Liver (tissue), 9 donors: ENCODE measurements around the gene MAML3. TPM values are rescaled to one million over a fixed set of nuclear protein-coding genes. Genes with fewer than 3 reads are reported as not detected.

Experiments used
- DNase-seq: peaks from one replicate; pipeline ENCODE4 v3.0.0-alpha.2; 2017; ENCODE audit warnings: low spot score
- H3K27ac ChIP-seq, 2 donors: one replicate each; pipeline ENCODE4 v1.7.0; 2013; ENCODE audit warnings: inconsistent platforms in 2 of 2, low read length in 2 of 2, control low read depth in 1 of 2, low read depth in 1 of 2, mild to moderate bottlenecking in 1 of 2
- H3K27me3 ChIP-seq, 4 donors: one replicate each; pipeline versions ENCODE4 v1.6.1 to v1.7.0; 2013; ENCODE audit warnings: low read length in 3 of 4, inconsistent platforms in 1 of 4, mild to moderate bottlenecking in 1 of 4, moderate library complexity in 1 of 4; ENCODE audit not compliant: control insufficient read depth in 4 of 4, insufficient read depth in 4 of 4
- H3K36me3 ChIP-seq, 4 donors: one replicate each; pipeline versions ENCODE4 v1.6.1 to v1.7.0; 2013; ENCODE audit warnings: low read length in 3 of 4, mild to moderate bottlenecking in 3 of 4, low read depth in 1 of 4, moderate library complexity in 1 of 4; ENCODE audit not compliant: control insufficient read depth in 4 of 4, insufficient read depth in 3 of 4
- H3K4me1 ChIP-seq, 4 donors: one replicate each; pipeline versions ENCODE4 v1.6.1 to v1.7.0; 2013; ENCODE audit warnings: low read length in 3 of 4, mild to moderate bottlenecking in 3 of 4, moderate library complexity in 1 of 4; ENCODE audit not compliant: control insufficient read depth in 4 of 4, insufficient read depth in 4 of 4
- H3K4me3 ChIP-seq, 3 donors: one replicate each; pipeline versions ENCODE4 v1.6.1 to v1.7.0; 2013; ENCODE audit warnings: low read length in 3 of 3, control low read depth in 1 of 3, low read depth in 1 of 3, mild to moderate bottlenecking in 1 of 3
- H3K9ac ChIP-seq, 2 donors: one replicate each; pipeline ENCODE4 v1.7.0; 2013; ENCODE audit warnings: low read length in 2 of 2, mild to moderate bottlenecking in 2 of 2, moderate library complexity in 2 of 2, control low read depth in 1 of 2, low read depth in 1 of 2
- H3K9me3 ChIP-seq, 4 donors: one replicate each; pipeline versions ENCODE4 v1.6.1 to v1.7.0; 2013; ENCODE audit warnings: low read length in 3 of 4; ENCODE audit not compliant: control insufficient read depth in 4 of 4
- ATF3 ChIP-seq: IDR thresholded peaks from 2 replicates; pipeline ENCODE4 v1.6.1; 2016; ENCODE audit warnings: antibody characterized with exemption
- CTCF ChIP-seq: fragments of 150-350 bp; IDR thresholded peaks from 2 replicates; pipeline ENCODE4 v1.5.1; 2017; ENCODE audit warnings: improper control_type of control experiment, low read depth, low read length; ENCODE audit not compliant: missing input control
- EGR1 ChIP-seq, 2 donors: IDR thresholded peaks; 2 replicates each; pipeline ENCODE4 v1.6.1; 2016 to 2018; ENCODE audit warnings: antibody characterized with exemption in 2 of 2, low read depth in 2 of 2
- FOXA1 ChIP-seq: IDR thresholded peaks from 2 replicates; pipeline ENCODE4 v1.6.1; 2016; ENCODE audit warnings: antibody characterized with exemption
- FOXA2 ChIP-seq: IDR thresholded peaks from 2 replicates; pipeline ENCODE4 v1.6.1; 2016; ENCODE audit warnings: antibody characterized with exemption
- GABPA ChIP-seq, 2 donors: IDR thresholded peaks in 1 of 2; conservative IDR thresholded peaks in 1 of 2; 2 replicates each; pipeline ENCODE4 v1.6.1; 2016; ENCODE audit warnings: antibody characterized with exemption in 2 of 2, mild to moderate bottlenecking in 1 of 2, moderate library complexity in 1 of 2
- HNF4A ChIP-seq, 2 donors: conservative IDR thresholded peaks; 2 replicates each; pipeline ENCODE4 v1.6.1; 2016; ENCODE audit warnings: antibody characterized with exemption in 2 of 2, mild to moderate bottlenecking in 2 of 2
- HNF4G ChIP-seq: IDR thresholded peaks from 2 replicates; pipeline ENCODE4 v1.6.1; 2016; ENCODE audit warnings: antibody characterized with exemption
- JUND ChIP-seq, 2 donors: IDR thresholded peaks; 2 replicates each; pipeline ENCODE4 v1.6.1; 2016; ENCODE audit warnings: antibody characterized with exemption in 2 of 2
- MAX ChIP-seq: IDR thresholded peaks from 2 replicates; pipeline ENCODE4 v1.6.1; 2016; ENCODE audit warnings: antibody characterized with exemption
- NR2F2 ChIP-seq: IDR thresholded peaks from 2 replicates; pipeline ENCODE4 v1.6.1; 2016; ENCODE audit warnings: antibody characterized with exemption
- RAD21 ChIP-seq, 2 donors: IDR thresholded peaks; 2 replicates each; pipeline ENCODE4 v1.6.1; 2016; ENCODE audit warnings: antibody characterized with exemption in 2 of 2, mild to moderate bottlenecking in 2 of 2
- REST ChIP-seq: IDR thresholded peaks from 2 replicates; pipeline ENCODE4 v1.6.1; 2016; ENCODE audit warnings: antibody characterized with exemption, mild to moderate bottlenecking
- RXRA ChIP-seq, 2 donors: IDR thresholded peaks; 2 replicates each; pipeline ENCODE4 v1.6.1; 2017 to 2018; ENCODE audit warnings: antibody characterized with exemption in 2 of 2, mild to moderate bottlenecking in 1 of 2
- SP1 ChIP-seq: IDR thresholded peaks from 2 replicates; pipeline ENCODE4 v1.6.1; 2018; ENCODE audit warnings: antibody characterized with exemption, mild to moderate bottlenecking
- TAF1 ChIP-seq: conservative IDR thresholded peaks from 2 replicates; pipeline ENCODE4 v1.6.1; 2016; ENCODE audit warnings: antibody characterized with exemption, mild to moderate bottlenecking
- YY1 ChIP-seq: IDR thresholded peaks from 2 replicates; pipeline ENCODE4 v1.6.1; 2016; ENCODE audit warnings: antibody characterized with exemption, mild to moderate bottlenecking
- WGBS: extraction: QIAGEN DNeasy Blood & Tissue Kit; methylation state at CpG from one replicate; pipeline ENCODE4 v1.1.7; 2013; 5-methylcytosine and 5-hydroxymethylcytosine counted together
- polyA plus RNA-seq, 2 donors: library from polyadenylated mRNA; stranded (reverse) in 1 of 2; unstranded in 1 of 2; fragments of 200-250 nt in 1 of 2; fragments of >200 nt in 1 of 2; fragmentation: Nextera tagmentation in 1 of 2; extraction: Ambion mirVana in 1 of 2; gene quantifications; one replicate each; pipeline versions ENCODE4 v1.2.1 to v1.2.3, GENCODE V29; 2013 to 2015
- total RNA-seq, 2 donors: library from RNA; depleted of rRNA; stranded (reverse); fragments of >200 nt; gene quantifications; one replicate each; pipeline ENCODE4 v1.2.3, GENCODE V29; 2014
- TF ChIP-seq, protein P1 (sequence below): IDR thresholded peaks from 2 replicates; pipeline ENCODE4 v1.6.1; 2016; ENCODE audit warnings: antibody characterized with exemption
- donor health status: healthy.
- donor health status: healthy.
- donor health status: healthy.
- donor health status: healthy.
- donor health status: healthy.

MAML3 gene
- total and polyA plus RNA-seq, 4 donors: 1.3 to 4.3 (median 2.7) TPM

GRCh38 chr4:139920486-139921002 is 233.4 kb downstream of the MAML3 start:
- no peak overlapping the region for H3K9ac ChIP-seq
- H3K4me3 ChIP-seq: no peak overlapping the region
- H3K27me3 ChIP-seq: no peaks in the 10 kb centered on the region
- DNase-seq: no peak
- H3K9me3 ChIP-seq: no peaks in the 10 kb centered on the region
- H3K36me3 ChIP-seq: no peaks in the 10 kb centered on the region
- H3K4me1 ChIP-seq: peaks cover 12 to 58% (median 43%) of the 10 kb centered on the region in 4 donors
- 76% methylated on average over 3 of the region's 3 CpGs for WGBS
- H3K27ac ChIP-seq: no peak overlapping the region
- TF ChIP-seq HNF4A (conservative IDR thresholded peaks at IDR 0.05) (no peak), YY1 (no peak), REST (no peak), FOXA1 (no peak), ATF3 (no peak), TAF1 (no peak), NR2F2 (no peak), JUND (IDR thresholded peaks at IDR 0.05) (no peak), HNF4G (no peak), EGR1 (IDR thresholded peaks at IDR 0.05; ENCODE audit: low read depth in 2 of 2) (no peak), MAX (no peak), RAD21 (IDR thresholded peaks at IDR 0.05) (no peak), FOXA2 (no peak), GABPA (IDR thresholded peaks at IDR 0.05 in 1 of 2, conservative IDR thresholded peaks at IDR 0.05 in 1 of 2) (no peak), CTCF (no peak), RXRA (IDR thresholded peaks at IDR 0.05) (no peak), SP1 (no peak)
- TF ChIP-seq, protein P1, sequence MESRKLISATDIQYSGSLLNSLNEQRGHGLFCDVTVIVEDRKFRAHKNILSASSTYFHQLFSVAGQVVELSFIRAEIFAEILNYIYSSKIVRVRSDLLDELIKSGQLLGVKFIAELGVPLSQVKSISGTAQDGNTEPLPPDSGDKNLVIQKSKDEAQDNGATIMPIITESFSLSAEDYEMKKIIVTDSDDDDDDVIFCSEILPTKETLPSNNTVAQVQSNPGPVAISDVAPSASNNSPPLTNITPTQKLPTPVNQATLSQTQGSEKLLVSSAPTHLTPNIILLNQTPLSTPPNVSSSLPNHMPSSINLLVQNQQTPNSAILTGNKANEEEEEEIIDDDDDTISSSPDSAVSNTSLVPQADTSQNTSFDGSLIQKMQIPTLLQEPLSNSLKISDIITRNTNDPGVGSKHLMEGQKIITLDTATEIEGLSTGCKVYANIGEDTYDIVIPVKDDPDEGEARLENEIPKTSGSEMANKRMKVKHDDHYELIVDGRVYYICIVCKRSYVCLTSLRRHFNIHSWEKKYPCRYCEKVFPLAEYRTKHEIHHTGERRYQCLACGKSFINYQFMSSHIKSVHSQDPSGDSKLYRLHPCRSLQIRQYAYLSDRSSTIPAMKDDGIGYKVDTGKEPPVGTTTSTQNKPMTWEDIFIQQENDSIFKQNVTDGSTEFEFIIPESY: no peak
